Measurements from ENCODE around the gene ADRA1B. TPM values are rescaled to one million over a fixed set of nuclear protein-coding genes. Genes with fewer than 3 reads are reported as not detected.

ADRA1B gene
- total and polyA plus RNA-seq, 2 donors from 2014 or later: 1.6 to 2.3 TPM

GRCh38 chr5:159904874-159905273 lies 11.4 kb upstream of the ADRA1B start:
- no peak overlapping the region for H3K9ac ChIP-seq (ENCODE audit: low read length in 3 of 3)
- TF ChIP-seq CTCF (IDR thresholded peaks at IDR 0.05; ENCODE audit: borderline replicate concordance, extremely low read depth, insufficient read depth): no peak

GRCh38 chr5:159905496-159905895 lies 10.8 kb upstream of the ADRA1B start:
- no peaks in the 10 kb centered on the region for H3K36me3 ChIP-seq (ENCODE audit: control insufficient read depth in 2 of 3, insufficient read depth in 3 of 3, low read length in 3 of 3)
- no peak overlapping the region for H3K27ac ChIP-seq (ENCODE audit: low read depth in 2 of 2, low read length in 2 of 2)

More at GRCh38 chr5:159904874-159905273, 11.4 kb upstream of the ADRA1B start:
- no peak for DNase-seq
- Histone ChIP-seq H3K27ac (ENCODE audit: low read depth in 2 of 2, low read length in 2 of 2) (no peak overlapping the region), H3K9me3 (ENCODE audit: control insufficient read depth in 2 of 3, insufficient read depth in 1 of 3, low read length in 3 of 3) (no peaks in the 10 kb centered on the region), H3K4me3 (ENCODE audit: low read length in 3 of 3) (no peak overlapping the region), H3K36me3 (ENCODE audit: control insufficient read depth in 2 of 3, insufficient read depth in 3 of 3, low read length in 3 of 3) (no peaks in the 10 kb centered on the region), H3K4me1 (ENCODE audit: control insufficient read depth in 2 of 3, insufficient read depth in 2 of 3, low read depth in 1 of 3, low read length in 3 of 3) (no peaks in the 10 kb centered on the region), H3K27me3 (ENCODE audit: control insufficient read depth, insufficient read depth, low read length) (no peaks in the 10 kb centered on the region)
- no peak for FAIRE-seq
- intact Hi-C loops (cut with DNase I): no loop called here

GRCh38 chr5:159906463-159906862 lies 9.8 kb upstream of the ADRA1B start:
- no peak overlapping the region for H3K9ac ChIP-seq (ENCODE audit: low read length in 3 of 3)
- H3K27me3 ChIP-seq (ENCODE audit: control insufficient read depth, insufficient read depth, low read length): no peaks in the 10 kb centered on the region
- no peaks in the 10 kb centered on the region for H3K36me3 ChIP-seq (ENCODE audit: control insufficient read depth in 2 of 3, insufficient read depth in 3 of 3, low read length in 3 of 3)
- H3K27ac ChIP-seq (ENCODE audit: low read depth in 2 of 2, low read length in 2 of 2): no peak overlapping the region
- TF ChIP-seq CTCF (IDR thresholded peaks at IDR 0.05; ENCODE audit: borderline replicate concordance, extremely low read depth, insufficient read depth): no peak
- intact Hi-C loops (cut with DNase I): no loop called here
- no peak overlapping the region for H3K4me3 ChIP-seq (ENCODE audit: low read length in 3 of 3)
- no peak for DNase-seq
- no peaks in the 10 kb centered on the region for H3K9me3 ChIP-seq (ENCODE audit: control insufficient read depth in 2 of 3, insufficient read depth in 1 of 3, low read length in 3 of 3)
- H3K4me1 ChIP-seq (ENCODE audit: control insufficient read depth in 2 of 3, insufficient read depth in 2 of 3, low read depth in 1 of 3, low read length in 3 of 3): peaks cover 0 to 10% (median 5%) of the 10 kb centered on the region in 3 donors
- no peak for FAIRE-seq

More at GRCh38 chr5:159905496-159905895, 10.8 kb upstream of the ADRA1B start:
- intact Hi-C loops (cut with DNase I): no loop called here
- no peak for TF ChIP-seq CTCF (IDR thresholded peaks at IDR 0.05; ENCODE audit: borderline replicate concordance, extremely low read depth, insufficient read depth)
- Histone ChIP-seq H3K4me1 (ENCODE audit: control insufficient read depth in 2 of 3, insufficient read depth in 2 of 3, low read depth in 1 of 3, low read length in 3 of 3) (peaks cover 0 to 2% (median 0%) of the 10 kb centered on the region in 3 donors), H3K9me3 (ENCODE audit: control insufficient read depth in 2 of 3, insufficient read depth in 1 of 3, low read length in 3 of 3) (no peaks in the 10 kb centered on the region), H3K9ac (ENCODE audit: low read length in 3 of 3) (no peak overlapping the region), H3K27me3 (ENCODE audit: control insufficient read depth, insufficient read depth, low read length) (no peaks in the 10 kb centered on the region), H3K4me3 (ENCODE audit: low read length in 3 of 3) (no peak overlapping the region)
- DNase-seq: no peak
- no peak for FAIRE-seq

- no peak overlapping the region for H3K4me3 ChIP-seq (ENCODE audit: low read length in 3 of 3)
- peaks cover 0 to 15% (median 10%) of the 10 kb centered on the region in 3 donors for H3K4me1 ChIP-seq (ENCODE audit: control insufficient read depth in 2 of 3, insufficient read depth in 2 of 3, low read depth in 1 of 3, low read length in 3 of 3)
- no peak for TF ChIP-seq CTCF (IDR thresholded peaks at IDR 0.05; ENCODE audit: borderline replicate concordance, extremely low read depth, insufficient read depth)
- FAIRE-seq (no peak), DNase-seq (peak in 2 of 5 donors; percentile 51 to 55)
- H3K27ac ChIP-seq (ENCODE audit: low read depth in 2 of 2, low read length in 2 of 2): no peak overlapping the region
- intact Hi-C loops (cut with DNase I): no loop called here
- H3K9ac ChIP-seq (ENCODE audit: low read length in 3 of 3): no peak overlapping the region
- no peaks in the 10 kb centered on the region for H3K27me3 ChIP-seq (ENCODE audit: control insufficient read depth, insufficient read depth, low read length)
- no peaks in the 10 kb centered on the region for H3K36me3 ChIP-seq (ENCODE audit: control insufficient read depth in 2 of 3, insufficient read depth in 3 of 3, low read length in 3 of 3)
- H3K9me3 ChIP-seq (ENCODE audit: control insufficient read depth in 2 of 3, insufficient read depth in 1 of 3, low read length in 3 of 3): no peaks in the 10 kb centered on the region
Measured at GRCh38 chr5:159906943-159907342, 9.3 kb upstream of the ADRA1B start.
